GM20000 (cell line): Measurements from ENCODE around the gene PLCXD3.

ENCODE experiments used
- DNase-seq: peaks from one replicate; pipeline ENCODE4 v3.0.0; 2012; ENCODE audit warnings: low spot score
- TF ChIP-seq, protein P1 (sequence below): IDR thresholded peaks from 2 replicates; pipeline ENCODE4 v1.5.1; 2012; ENCODE audit warnings: mild to moderate bottlenecking, control low read depth; ENCODE audit errors: extremely low read depth, missing control alignments

Gene PLCXD3, protein sequence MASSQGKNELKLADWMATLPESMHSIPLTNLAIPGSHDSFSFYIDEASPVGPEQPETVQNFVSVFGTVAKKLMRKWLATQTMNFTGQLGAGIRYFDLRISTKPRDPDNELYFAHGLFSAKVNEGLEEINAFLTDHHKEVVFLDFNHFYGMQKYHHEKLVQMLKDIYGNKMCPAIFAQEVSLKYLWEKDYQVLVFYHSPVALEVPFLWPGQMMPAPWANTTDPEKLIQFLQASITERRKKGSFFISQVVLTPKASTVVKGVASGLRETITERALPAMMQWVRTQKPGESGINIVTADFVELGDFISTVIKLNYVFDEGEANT

DNA sequence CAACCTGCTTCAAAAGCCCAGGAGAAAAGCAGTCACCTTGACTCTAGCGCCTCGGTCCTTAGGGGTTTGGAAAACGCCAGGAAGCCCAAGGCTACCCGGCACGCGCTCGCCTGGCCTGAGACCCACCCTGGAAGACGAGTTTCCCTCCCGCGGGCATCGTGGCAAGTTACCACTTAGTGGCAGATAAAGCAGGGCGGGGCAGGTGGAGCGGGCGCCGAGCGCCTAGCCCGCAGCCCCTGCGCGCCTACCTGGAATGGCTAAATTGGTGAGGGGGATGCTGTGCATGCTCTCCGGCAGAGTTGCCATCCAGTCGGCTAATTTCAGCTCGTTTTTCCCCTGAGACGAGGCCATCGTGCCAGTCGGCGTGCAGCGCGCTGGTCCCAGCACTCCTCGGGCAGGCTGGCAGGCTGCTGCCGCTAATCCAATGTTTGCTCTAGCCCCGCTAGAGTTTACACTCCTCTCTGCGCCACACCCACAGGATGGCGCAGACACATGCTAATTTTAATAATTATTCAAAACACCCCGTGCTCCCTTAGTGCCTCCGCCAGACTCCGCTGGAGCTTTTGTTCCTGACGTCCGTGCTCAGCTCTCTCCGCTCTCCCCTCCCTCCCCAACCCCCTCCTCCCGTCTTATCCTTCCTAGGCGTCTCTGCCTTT, at the start of gene PLCXD3:
Gene PLCXD3, minus strand, starts transcription at position 426 of the 656 bp plus-strand sequence. Its CDS starts 75 bp downstream, at position 351.
- TF ChIP-seq, protein P1, sequence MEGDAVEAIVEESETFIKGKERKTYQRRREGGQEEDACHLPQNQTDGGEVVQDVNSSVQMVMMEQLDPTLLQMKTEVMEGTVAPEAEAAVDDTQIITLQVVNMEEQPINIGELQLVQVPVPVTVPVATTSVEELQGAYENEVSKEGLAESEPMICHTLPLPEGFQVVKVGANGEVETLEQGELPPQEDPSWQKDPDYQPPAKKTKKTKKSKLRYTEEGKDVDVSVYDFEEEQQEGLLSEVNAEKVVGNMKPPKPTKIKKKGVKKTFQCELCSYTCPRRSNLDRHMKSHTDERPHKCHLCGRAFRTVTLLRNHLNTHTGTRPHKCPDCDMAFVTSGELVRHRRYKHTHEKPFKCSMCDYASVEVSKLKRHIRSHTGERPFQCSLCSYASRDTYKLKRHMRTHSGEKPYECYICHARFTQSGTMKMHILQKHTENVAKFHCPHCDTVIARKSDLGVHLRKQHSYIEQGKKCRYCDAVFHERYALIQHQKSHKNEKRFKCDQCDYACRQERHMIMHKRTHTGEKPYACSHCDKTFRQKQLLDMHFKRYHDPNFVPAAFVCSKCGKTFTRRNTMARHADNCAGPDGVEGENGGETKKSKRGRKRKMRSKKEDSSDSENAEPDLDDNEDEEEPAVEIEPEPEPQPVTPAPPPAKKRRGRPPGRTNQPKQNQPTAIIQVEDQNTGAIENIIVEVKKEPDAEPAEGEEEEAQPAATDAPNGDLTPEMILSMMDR = no peak
- DNase-seq = no peak

DNA sequence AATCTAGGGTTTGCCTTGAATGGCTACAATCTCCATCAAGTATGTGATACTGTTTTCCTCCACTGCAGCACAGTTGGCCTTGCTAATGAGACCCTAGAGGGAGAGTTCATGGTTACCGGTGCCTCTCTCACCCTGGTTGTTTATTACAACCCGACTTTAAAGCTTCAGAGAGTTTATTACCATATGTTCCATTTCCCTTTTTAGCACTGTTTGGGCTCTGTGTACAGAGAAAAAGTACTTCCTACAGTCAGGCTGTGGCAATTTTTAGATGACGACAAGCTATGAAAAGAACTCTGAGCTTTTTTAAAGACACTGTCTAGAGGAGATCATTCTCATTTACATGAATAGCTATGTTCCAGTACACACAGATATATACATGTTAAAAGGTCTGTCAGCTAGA, 48.8 kb upstream of the PLCXD3 start:
- TF ChIP-seq, protein P1 = no peak
- no peak for DNase-seq

DNA sequence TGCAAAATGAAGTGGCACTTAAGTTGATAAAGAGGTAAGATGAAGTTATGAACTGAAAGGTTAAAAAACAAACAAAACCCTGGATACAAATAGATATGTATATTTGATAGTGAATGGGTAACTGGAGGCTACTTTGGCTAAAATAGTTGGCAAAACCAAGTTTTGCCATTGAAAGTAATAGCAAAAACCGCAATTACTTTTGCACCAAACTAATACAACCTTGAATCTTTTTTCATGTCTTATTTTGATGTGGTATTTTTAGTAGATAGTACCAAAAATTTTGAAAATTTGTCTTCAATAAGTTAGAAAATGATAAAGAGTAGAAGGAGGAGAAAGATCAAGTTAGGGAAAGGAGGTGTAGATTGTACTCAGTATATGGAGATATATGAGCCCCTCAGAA, 47.9 kb upstream of the PLCXD3 start:
- no peak for DNase-seq
- TF ChIP-seq, protein P1 = no peak

DNA sequence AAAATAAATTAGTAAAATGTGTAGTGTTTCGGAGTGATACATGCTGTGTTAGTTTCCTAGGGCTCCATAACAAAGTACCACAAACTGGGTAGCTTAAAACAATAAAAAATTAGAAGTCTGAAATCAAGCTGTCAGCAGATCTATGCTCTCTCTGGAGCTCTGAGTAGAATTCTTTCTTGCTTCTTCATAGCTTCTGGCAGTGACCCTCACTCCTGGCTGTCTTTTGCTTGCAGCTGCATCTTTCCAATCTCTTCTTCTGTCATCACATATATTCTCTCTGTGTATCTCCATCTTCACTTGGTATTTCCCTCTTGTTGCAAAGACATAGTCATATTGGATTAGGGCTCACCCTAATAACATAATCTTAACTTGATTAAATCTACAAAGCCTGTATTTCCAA, 37.6 kb upstream of the PLCXD3 start:
- TF ChIP-seq, protein P1 = no peak

DNA sequence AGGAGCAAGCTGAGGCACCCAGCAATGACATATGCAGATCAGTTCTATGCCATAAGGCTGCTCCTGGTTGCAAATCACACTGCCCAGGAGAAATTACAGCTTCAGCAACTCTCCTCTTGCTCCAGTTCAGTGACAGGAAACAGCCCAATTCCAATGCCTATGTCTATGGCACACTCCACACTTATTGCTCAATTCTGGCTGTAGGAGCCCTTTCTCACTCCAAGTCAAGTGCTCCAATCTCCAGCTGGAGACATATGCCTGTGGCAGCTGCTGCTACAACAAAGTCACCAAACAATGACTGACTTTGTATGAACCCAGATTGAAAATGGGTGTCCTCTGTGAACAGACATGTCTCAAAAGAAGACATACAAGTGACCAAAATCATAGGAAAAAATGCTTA, 31.8 kb upstream of the PLCXD3 start:
- TF ChIP-seq, protein P1 = no peak
- DNase-seq = no peak

More for the DNA sequence above, 37.6 kb upstream of the PLCXD3 start:
- DNase-seq = no peak

DNA sequence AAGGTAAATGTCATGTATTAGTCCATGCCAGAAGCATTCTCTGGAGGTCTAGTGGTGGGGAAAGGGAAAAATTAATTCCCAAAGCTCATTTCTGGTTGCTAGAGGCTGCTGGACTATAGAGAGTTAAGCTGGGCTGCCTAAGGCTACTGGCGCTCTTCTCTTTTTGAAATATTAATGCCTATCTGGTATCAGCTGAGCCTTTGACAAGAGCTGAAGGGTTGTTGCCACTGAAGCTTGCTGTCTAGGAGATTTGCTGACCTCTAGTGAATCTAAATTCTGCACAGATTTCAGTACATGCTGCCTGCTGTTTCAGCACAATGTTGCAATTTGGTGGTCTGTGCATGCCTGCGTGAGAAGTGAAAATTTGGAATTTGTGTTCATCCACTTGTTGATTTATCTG, 29.1 kb upstream of the PLCXD3 start:
- TF ChIP-seq, protein P1 = no peak
- no peak for DNase-seq

DNA sequence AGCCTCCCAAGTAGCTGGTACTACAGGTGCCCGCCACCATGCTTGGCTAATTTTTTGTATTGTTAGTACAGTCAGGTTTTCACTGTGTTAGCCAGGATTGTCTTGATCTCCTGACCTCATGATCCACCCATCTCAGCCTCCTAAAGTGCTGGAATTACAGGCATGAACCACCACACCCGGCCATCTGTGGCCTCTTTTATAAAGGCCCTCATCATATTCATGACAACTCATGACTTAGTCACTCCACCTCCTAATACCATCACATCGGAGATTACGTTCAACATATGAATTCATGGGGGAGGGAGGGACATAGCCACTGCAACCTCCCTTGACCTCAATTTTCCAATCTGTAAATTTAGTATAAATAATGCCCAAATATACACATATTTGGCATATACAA, 27.2 kb upstream of the PLCXD3 start:
- DNase-seq = no peak
- TF ChIP-seq, protein P1 = no peak
